Erythroblast (primary cell): ENCODE results near the gene MTFMT.

Experiments used
- GATA1 ChIP-seq: IDR thresholded peaks from 2 replicates; pipeline ENCODE4 v1.6.1; 2011; ENCODE audit warnings: low read depth, mild to moderate bottlenecking, control low read depth, low read length, moderate library complexity
- POLR2A ChIP-seq: IDR thresholded peaks from 2 replicates; pipeline ENCODE4 v1.6.1; 2011; ENCODE audit warnings: mild to moderate bottlenecking, low read length

- no peak for TF ChIP-seq POLR2A
- TF ChIP-seq GATA1, result no peak
These were observed 54.0 kb downstream of the MTFMT start for GRCh38 chr15:64975390-64975789.
